Endodermal cell (in vitro differentiated cells): ENCODE data around the gene PRKCA. TPM values are rescaled to one million over a fixed set of nuclear protein-coding genes. Genes with fewer than 3 reads are reported as not detected.

Experiments
- DNase-seq: peaks from one replicate; pipeline ENCODE4 v3.0.0-alpha.2; 2017
- H3K27ac ChIP-seq: 2 replicates; pipeline ENCODE4 v1.5.1; 2013; ENCODE audit warnings: mild to moderate bottlenecking, low read depth, low read length, moderate library complexity
- H3K27me3 ChIP-seq: 2 replicates; pipeline ENCODE4 v1.6.1; 2013; ENCODE audit warnings: mild to moderate bottlenecking, low read length, moderate library complexity; ENCODE audit not compliant: insufficient read depth, control insufficient read depth, poor library complexity, severe bottlenecking
- H3K36me3 ChIP-seq: 2 replicates; pipeline ENCODE4 v1.7.0; 2013; ENCODE audit warnings: mild to moderate bottlenecking, low read length, moderate library complexity; ENCODE audit not compliant: control insufficient read depth, insufficient read depth
- H3K4me1 ChIP-seq: one replicate; pipeline ENCODE4 v1.7.0; 2013; ENCODE audit warnings: low read length; ENCODE audit not compliant: control insufficient read depth, insufficient read depth
- H3K4me3 ChIP-seq: 2 replicates; pipeline ENCODE4 v1.5.1; 2013; ENCODE audit warnings: mild to moderate bottlenecking, low read length, moderate library complexity
- H3K9ac ChIP-seq: 2 replicates; pipeline ENCODE4 v1.6.1; 2013; ENCODE audit warnings: mild to moderate bottlenecking, low read length, moderate library complexity; ENCODE audit not compliant: poor library complexity, severe bottlenecking; ENCODE audit errors: extremely low read depth
- H3K9me3 ChIP-seq: 2 replicates; pipeline ENCODE4 v1.6.1; 2013; ENCODE audit warnings: mild to moderate bottlenecking, low read length, moderate library complexity; ENCODE audit not compliant: control insufficient read depth
- H3K27ac Mint-ChIP-seq: 2 replicates; pipeline ENCODE4 v1.8.0; 2020; ENCODE audit warnings: mixed read lengths
- H3K27me3 Mint-ChIP-seq: 2 replicates; pipeline ENCODE4 v1.8.0; 2021; ENCODE audit warnings: mild to moderate bottlenecking, mixed read lengths; ENCODE audit not compliant: insufficient read depth
- H3K36me3 Mint-ChIP-seq: 2 replicates; pipeline ENCODE4 v1.8.0; 2020; ENCODE audit warnings: low read depth, mixed read lengths
- H3K4me1 Mint-ChIP-seq: 2 replicates; pipeline ENCODE4 v1.8.0; 2020; ENCODE audit warnings: mixed read lengths
- H3K4me3 Mint-ChIP-seq: 2 replicates; pipeline ENCODE4 v1.8.0; 2020; ENCODE audit warnings: mild to moderate bottlenecking, moderate library complexity, mixed read lengths
- H3K9me3 Mint-ChIP-seq: 2 replicates; pipeline ENCODE4 v1.8.0; 2020; ENCODE audit warnings: mild to moderate bottlenecking, mixed read lengths
- WGBS, 2 experiments: methylation state at CpG; one replicate each; pipeline versions ENCODE4 v1.1.5 to v1.1.7; 2013; ENCODE audit warnings: missing lambda C conversion rate in 2 of 2, mixed read lengths in 1 of 2; ENCODE audit not compliant: insufficient coverage in 1 of 2, insufficient read length in 1 of 2; 5-methylcytosine and 5-hydroxymethylcytosine counted together
- total RNA-seq, 2 donors: library from RNA; stranded (reverse); fragmentation: NEBNext Ultra II Directional in 1 of 2; extraction: Animal tissue kit (Norgen Biotek cat#: 25700) in 1 of 2; gene quantifications; 2 replicates in 1 of 2; 3 replicates in 1 of 2; pipeline ENCODE4 v1.2.1, GENCODE V29; 2021
- TF ChIP-seq, protein P1 (sequence below): fragments of 200-600 bp; sonication (generic); conservative IDR thresholded peaks from 2 replicates; pipeline ENCODE4 v1.5.0; 2021; ENCODE audit warnings: antibody characterized with exemption, mild to moderate bottlenecking

PRKCA gene
- total RNA-seq, 2 donors from 2014 or later: 8.7 to 14.6 TPM

DNA sequence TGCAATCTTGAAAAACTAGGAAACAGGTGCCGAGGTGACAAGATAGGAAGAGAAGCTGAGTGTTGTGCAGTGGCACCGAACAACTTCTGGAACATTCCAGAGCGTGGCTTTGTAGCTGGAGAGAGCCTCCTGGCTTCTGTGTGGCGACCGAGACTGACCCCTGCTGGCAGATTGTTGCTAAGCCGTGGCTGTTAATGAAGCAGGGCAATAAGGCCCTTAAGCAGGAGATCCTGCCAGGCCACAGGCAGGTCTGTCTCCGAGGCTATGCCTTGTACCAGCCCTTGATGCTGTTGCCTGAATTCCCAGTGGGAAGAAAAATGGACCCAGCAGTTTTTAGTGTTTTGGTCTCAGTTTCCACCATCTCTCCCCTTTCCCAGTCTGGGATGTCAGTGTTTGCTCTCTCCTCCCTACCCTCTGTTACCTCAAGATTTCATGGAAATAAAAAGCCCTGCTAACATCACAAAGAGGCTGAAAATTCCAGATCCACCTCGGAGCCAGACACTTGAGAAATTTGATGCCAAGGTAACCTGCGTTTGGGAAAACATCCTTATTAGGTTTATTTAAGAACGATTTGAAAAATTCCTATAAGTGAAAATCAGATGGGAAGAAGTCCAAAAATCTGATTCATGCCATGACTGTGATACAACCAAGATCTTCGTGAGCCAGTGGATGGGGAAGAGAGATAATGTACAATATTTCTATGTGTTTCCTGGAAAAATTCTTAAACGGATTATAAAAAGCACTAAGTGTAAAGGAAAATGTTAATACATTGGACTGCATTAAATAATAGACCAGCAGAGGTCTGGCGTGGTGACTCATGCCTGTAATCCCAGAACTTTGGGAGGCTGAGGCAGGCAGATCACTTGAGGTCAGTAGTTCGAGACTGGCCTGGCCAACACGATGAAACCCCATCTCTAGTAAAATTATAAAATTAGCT is 265.1 kb downstream of the PRKCA start:
- H3K27ac ChIP-seq: no peak overlapping the region
- H3K27me3 ChIP-seq: no peaks in the 10 kb centered on the region
- no peaks in the 10 kb centered on the region for H3K36me3 ChIP-seq
- 66 to 88% methylated on average over 12 to 15 of the region's 15 CpGs for WGBS, 2 experiments
- Mint-ChIP-seq H3K4me3 (no peak overlapping the region), H3K36me3 (no peaks in the 10 kb centered on the region), H3K27me3 (peaks cover 2% of the 10 kb centered on the region), H3K4me1 (peaks cover 6% of the 10 kb centered on the region), H3K9me3 (no peaks in the 10 kb centered on the region), H3K27ac (no peak overlapping the region)
- no peak overlapping the region for H3K4me3 ChIP-seq
- no peaks in the 10 kb centered on the region for H3K4me1 ChIP-seq
- peak; percentile 98 for DNase-seq
- H3K9ac ChIP-seq: no peak overlapping the region
- H3K9me3 ChIP-seq: peaks cover 4% of the 10 kb centered on the region
- TF ChIP-seq, protein P1, sequence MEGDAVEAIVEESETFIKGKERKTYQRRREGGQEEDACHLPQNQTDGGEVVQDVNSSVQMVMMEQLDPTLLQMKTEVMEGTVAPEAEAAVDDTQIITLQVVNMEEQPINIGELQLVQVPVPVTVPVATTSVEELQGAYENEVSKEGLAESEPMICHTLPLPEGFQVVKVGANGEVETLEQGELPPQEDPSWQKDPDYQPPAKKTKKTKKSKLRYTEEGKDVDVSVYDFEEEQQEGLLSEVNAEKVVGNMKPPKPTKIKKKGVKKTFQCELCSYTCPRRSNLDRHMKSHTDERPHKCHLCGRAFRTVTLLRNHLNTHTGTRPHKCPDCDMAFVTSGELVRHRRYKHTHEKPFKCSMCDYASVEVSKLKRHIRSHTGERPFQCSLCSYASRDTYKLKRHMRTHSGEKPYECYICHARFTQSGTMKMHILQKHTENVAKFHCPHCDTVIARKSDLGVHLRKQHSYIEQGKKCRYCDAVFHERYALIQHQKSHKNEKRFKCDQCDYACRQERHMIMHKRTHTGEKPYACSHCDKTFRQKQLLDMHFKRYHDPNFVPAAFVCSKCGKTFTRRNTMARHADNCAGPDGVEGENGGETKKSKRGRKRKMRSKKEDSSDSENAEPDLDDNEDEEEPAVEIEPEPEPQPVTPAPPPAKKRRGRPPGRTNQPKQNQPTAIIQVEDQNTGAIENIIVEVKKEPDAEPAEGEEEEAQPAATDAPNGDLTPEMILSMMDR: peak; percentile 95

DNA sequence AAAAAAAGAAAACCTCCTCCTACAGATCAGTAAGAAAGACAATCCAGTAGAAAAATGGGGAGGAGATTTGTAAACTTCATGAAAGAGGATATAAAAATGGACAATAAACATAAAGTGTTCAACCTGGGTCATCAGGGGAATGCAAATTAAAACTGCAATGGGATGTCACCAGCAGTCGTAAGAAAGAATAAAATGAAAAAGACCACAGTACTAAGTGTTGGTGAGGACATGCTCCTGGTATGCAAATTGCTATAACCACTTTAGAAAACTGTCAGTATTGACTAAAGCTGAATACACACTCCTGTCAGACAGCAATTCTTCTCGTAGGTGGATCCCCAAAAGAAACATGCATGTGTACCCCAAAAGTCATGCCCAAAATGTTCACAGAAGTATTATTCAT is 267.2 kb downstream of the PRKCA start:
- H3K4me3 Mint-ChIP-seq: no peak overlapping the region
- Histone ChIP-seq H3K27me3 (no peaks in the 10 kb centered on the region), H3K36me3 (no peaks in the 10 kb centered on the region), H3K27ac (no peak overlapping the region), H3K4me3 (no peak overlapping the region), H3K9ac (no peak overlapping the region), H3K4me1 (no peaks in the 10 kb centered on the region), H3K9me3 (peaks cover 4% of the 10 kb centered on the region)
- H3K4me1 Mint-ChIP-seq: peaks cover 6% of the 10 kb centered on the region
- peaks cover 2% of the 10 kb centered on the region for H3K27me3 Mint-ChIP-seq
- H3K27ac Mint-ChIP-seq: no peak overlapping the region
- no peaks in the 10 kb centered on the region for H3K9me3 Mint-ChIP-seq
- 93 to 94% methylated on average over 2 of the region's 2 CpGs for WGBS, 2 experiments
- H3K36me3 Mint-ChIP-seq: no peaks in the 10 kb centered on the region
- TF ChIP-seq, protein P1: no peak
- no peak for DNase-seq

DNA sequence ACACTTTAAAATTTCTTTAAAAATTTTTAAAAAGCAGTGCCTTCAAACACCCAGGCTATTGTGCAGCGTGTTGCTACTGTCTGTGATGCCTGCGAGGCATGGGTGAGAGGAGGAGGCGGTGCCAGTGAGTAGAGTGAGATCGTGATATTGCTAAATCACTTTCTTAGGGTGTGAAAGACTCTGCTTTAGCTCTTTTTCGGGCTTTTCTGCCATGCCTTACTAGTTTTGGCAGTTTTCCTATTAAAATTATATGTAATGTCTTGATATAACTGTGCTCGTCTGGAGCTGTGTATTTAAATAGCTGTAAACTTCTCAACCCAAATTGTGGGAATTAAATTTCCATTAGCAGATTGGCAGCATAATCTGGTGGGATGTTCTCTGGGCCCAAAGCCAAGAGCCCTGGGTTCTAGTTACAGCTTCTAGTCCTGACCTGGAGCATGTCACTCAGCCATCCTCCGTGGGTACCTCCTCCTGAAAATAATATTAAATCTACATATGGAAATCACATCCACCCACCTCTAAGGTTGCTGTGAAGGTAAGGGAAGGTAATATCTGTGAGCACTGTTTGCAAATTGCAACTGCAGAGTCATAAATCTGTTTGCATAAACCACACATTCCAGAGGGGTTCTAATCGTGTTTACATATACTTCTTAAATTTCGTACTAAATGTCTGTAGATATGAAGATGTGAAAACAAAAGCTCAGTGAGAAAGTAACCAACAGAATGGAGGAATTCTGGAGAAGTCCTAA is 268.2 kb downstream of the PRKCA start:
- no peaks in the 10 kb centered on the region for H3K36me3 ChIP-seq
- DNase-seq: peak; percentile 34
- no peaks in the 10 kb centered on the region for H3K4me1 ChIP-seq
- TF ChIP-seq, protein P1: no peak
- Mint-ChIP-seq H3K36me3 (no peaks in the 10 kb centered on the region), H3K4me1 (no peaks in the 10 kb centered on the region), H3K27ac (no peak overlapping the region), H3K27me3 (peaks cover 2% of the 10 kb centered on the region), H3K9me3 (no peaks in the 10 kb centered on the region), H3K4me3 (no peak overlapping the region)
- 86 to 90% methylated on average over 5 to 9 of the region's 9 CpGs for WGBS, 2 experiments
- H3K27ac ChIP-seq: no peak overlapping the region
- H3K27me3 ChIP-seq: no peaks in the 10 kb centered on the region
- no peak overlapping the region for H3K9ac ChIP-seq
- H3K9me3 ChIP-seq: peaks cover 4% of the 10 kb centered on the region
- no peak overlapping the region for H3K4me3 ChIP-seq
